Liver (tissue), 9 donors: ENCODE results near the gene PFKFB4. TPM values are rescaled to one million over a fixed set of nuclear protein-coding genes. Genes with fewer than 3 reads are reported as not detected.

Experiments
- DNase-seq: peaks from one replicate; pipeline ENCODE4 v3.0.0-alpha.2; 2017; ENCODE audit warnings: low spot score
- H3K27ac ChIP-seq, 2 donors: one replicate each; pipeline ENCODE4 v1.7.0; 2013; ENCODE audit warnings: inconsistent platforms in 2 of 2, low read length in 2 of 2, control low read depth in 1 of 2, low read depth in 1 of 2, mild to moderate bottlenecking in 1 of 2
- H3K27me3 ChIP-seq, 4 donors: one replicate each; pipeline versions ENCODE4 v1.6.1 to v1.7.0; 2013; ENCODE audit warnings: low read length in 3 of 4, inconsistent platforms in 1 of 4, mild to moderate bottlenecking in 1 of 4, moderate library complexity in 1 of 4; ENCODE audit not compliant: control insufficient read depth in 4 of 4, insufficient read depth in 4 of 4
- H3K36me3 ChIP-seq, 4 donors: one replicate each; pipeline versions ENCODE4 v1.6.1 to v1.7.0; 2013; ENCODE audit warnings: low read length in 3 of 4, mild to moderate bottlenecking in 3 of 4, low read depth in 1 of 4, moderate library complexity in 1 of 4; ENCODE audit not compliant: control insufficient read depth in 4 of 4, insufficient read depth in 3 of 4
- H3K4me1 ChIP-seq, 4 donors: one replicate each; pipeline versions ENCODE4 v1.6.1 to v1.7.0; 2013; ENCODE audit warnings: low read length in 3 of 4, mild to moderate bottlenecking in 3 of 4, moderate library complexity in 1 of 4; ENCODE audit not compliant: control insufficient read depth in 4 of 4, insufficient read depth in 4 of 4
- H3K4me3 ChIP-seq, 3 donors: one replicate each; pipeline versions ENCODE4 v1.6.1 to v1.7.0; 2013; ENCODE audit warnings: low read length in 3 of 3, control low read depth in 1 of 3, low read depth in 1 of 3, mild to moderate bottlenecking in 1 of 3
- H3K9ac ChIP-seq, 2 donors: one replicate each; pipeline ENCODE4 v1.7.0; 2013; ENCODE audit warnings: low read length in 2 of 2, mild to moderate bottlenecking in 2 of 2, moderate library complexity in 2 of 2, control low read depth in 1 of 2, low read depth in 1 of 2
- H3K9me3 ChIP-seq, 4 donors: one replicate each; pipeline versions ENCODE4 v1.6.1 to v1.7.0; 2013; ENCODE audit warnings: low read length in 3 of 4; ENCODE audit not compliant: control insufficient read depth in 4 of 4
- EGR1 ChIP-seq, 2 donors: IDR thresholded peaks; 2 replicates each; pipeline ENCODE4 v1.6.1; 2016 to 2018; ENCODE audit warnings: antibody characterized with exemption in 2 of 2, low read depth in 2 of 2
- FOXA1 ChIP-seq: IDR thresholded peaks from 2 replicates; pipeline ENCODE4 v1.6.1; 2016; ENCODE audit warnings: antibody characterized with exemption
- FOXA2 ChIP-seq: IDR thresholded peaks from 2 replicates; pipeline ENCODE4 v1.6.1; 2016; ENCODE audit warnings: antibody characterized with exemption
- GABPA ChIP-seq, 2 donors: IDR thresholded peaks in 1 of 2; conservative IDR thresholded peaks in 1 of 2; 2 replicates each; pipeline ENCODE4 v1.6.1; 2016; ENCODE audit warnings: antibody characterized with exemption in 2 of 2, mild to moderate bottlenecking in 1 of 2, moderate library complexity in 1 of 2
- HNF4A ChIP-seq, 2 donors: conservative IDR thresholded peaks; 2 replicates each; pipeline ENCODE4 v1.6.1; 2016; ENCODE audit warnings: antibody characterized with exemption in 2 of 2, mild to moderate bottlenecking in 2 of 2
- HNF4G ChIP-seq: IDR thresholded peaks from 2 replicates; pipeline ENCODE4 v1.6.1; 2016; ENCODE audit warnings: antibody characterized with exemption
- JUND ChIP-seq, 2 donors: IDR thresholded peaks; 2 replicates each; pipeline ENCODE4 v1.6.1; 2016; ENCODE audit warnings: antibody characterized with exemption in 2 of 2
- NR2F2 ChIP-seq: IDR thresholded peaks from 2 replicates; pipeline ENCODE4 v1.6.1; 2016; ENCODE audit warnings: antibody characterized with exemption
- RAD21 ChIP-seq, 2 donors: IDR thresholded peaks; 2 replicates each; pipeline ENCODE4 v1.6.1; 2016; ENCODE audit warnings: antibody characterized with exemption in 2 of 2, mild to moderate bottlenecking in 2 of 2
- RXRA ChIP-seq, 2 donors: IDR thresholded peaks; 2 replicates each; pipeline ENCODE4 v1.6.1; 2017 to 2018; ENCODE audit warnings: antibody characterized with exemption in 2 of 2, mild to moderate bottlenecking in 1 of 2
- SP1 ChIP-seq: IDR thresholded peaks from 2 replicates; pipeline ENCODE4 v1.6.1; 2018; ENCODE audit warnings: antibody characterized with exemption, mild to moderate bottlenecking
- TAF1 ChIP-seq: conservative IDR thresholded peaks from 2 replicates; pipeline ENCODE4 v1.6.1; 2016; ENCODE audit warnings: antibody characterized with exemption, mild to moderate bottlenecking
- YY1 ChIP-seq: IDR thresholded peaks from 2 replicates; pipeline ENCODE4 v1.6.1; 2016; ENCODE audit warnings: antibody characterized with exemption, mild to moderate bottlenecking
- WGBS: extraction: QIAGEN DNeasy Blood & Tissue Kit; methylation state at CpG from one replicate; pipeline ENCODE4 v1.1.7; 2013; 5-methylcytosine and 5-hydroxymethylcytosine counted together
- polyA plus RNA-seq, 2 donors: library from polyadenylated mRNA; stranded (reverse) in 1 of 2; unstranded in 1 of 2; fragments of 200-250 nt in 1 of 2; fragments of >200 nt in 1 of 2; fragmentation: Nextera tagmentation in 1 of 2; extraction: Ambion mirVana in 1 of 2; gene quantifications; one replicate each; pipeline versions ENCODE4 v1.2.1 to v1.2.3, GENCODE V29; 2013 to 2015
- total RNA-seq, 2 donors: library from RNA; depleted of rRNA; stranded (reverse); fragments of >200 nt; gene quantifications; one replicate each; pipeline ENCODE4 v1.2.3, GENCODE V29; 2014
- TF ChIP-seq, protein P1 (sequence below): IDR thresholded peaks from 2 replicates; pipeline ENCODE4 v1.6.1; 2016; ENCODE audit warnings: antibody characterized with exemption, mild to moderate bottlenecking
- TF ChIP-seq, protein P2 (sequence below): IDR thresholded peaks from 2 replicates; pipeline ENCODE4 v1.6.1; 2016; ENCODE audit warnings: antibody characterized with exemption
- TF ChIP-seq, protein P3 (sequence below): IDR thresholded peaks from 2 replicates; pipeline ENCODE4 v1.6.1; 2016; ENCODE audit warnings: antibody characterized with exemption
- TF ChIP-seq, protein P4 (sequence below): fragments of 150-350 bp; IDR thresholded peaks from 2 replicates; pipeline ENCODE4 v1.5.1; 2017; ENCODE audit warnings: improper control_type of control experiment, low read depth, low read length; ENCODE audit not compliant: missing input control
- TF ChIP-seq, protein P5 (sequence below): IDR thresholded peaks from 2 replicates; pipeline ENCODE4 v1.6.1; 2016; ENCODE audit warnings: antibody characterized with exemption
- donor health status: healthy.
- donor health status: healthy.
- donor health status: healthy.
- donor health status: healthy.
- donor health status: healthy.

Gene PFKFB4
- total and polyA plus RNA-seq, 4 donors, result 0.46 to 5.3 (median 1.7) TPM

DNA sequence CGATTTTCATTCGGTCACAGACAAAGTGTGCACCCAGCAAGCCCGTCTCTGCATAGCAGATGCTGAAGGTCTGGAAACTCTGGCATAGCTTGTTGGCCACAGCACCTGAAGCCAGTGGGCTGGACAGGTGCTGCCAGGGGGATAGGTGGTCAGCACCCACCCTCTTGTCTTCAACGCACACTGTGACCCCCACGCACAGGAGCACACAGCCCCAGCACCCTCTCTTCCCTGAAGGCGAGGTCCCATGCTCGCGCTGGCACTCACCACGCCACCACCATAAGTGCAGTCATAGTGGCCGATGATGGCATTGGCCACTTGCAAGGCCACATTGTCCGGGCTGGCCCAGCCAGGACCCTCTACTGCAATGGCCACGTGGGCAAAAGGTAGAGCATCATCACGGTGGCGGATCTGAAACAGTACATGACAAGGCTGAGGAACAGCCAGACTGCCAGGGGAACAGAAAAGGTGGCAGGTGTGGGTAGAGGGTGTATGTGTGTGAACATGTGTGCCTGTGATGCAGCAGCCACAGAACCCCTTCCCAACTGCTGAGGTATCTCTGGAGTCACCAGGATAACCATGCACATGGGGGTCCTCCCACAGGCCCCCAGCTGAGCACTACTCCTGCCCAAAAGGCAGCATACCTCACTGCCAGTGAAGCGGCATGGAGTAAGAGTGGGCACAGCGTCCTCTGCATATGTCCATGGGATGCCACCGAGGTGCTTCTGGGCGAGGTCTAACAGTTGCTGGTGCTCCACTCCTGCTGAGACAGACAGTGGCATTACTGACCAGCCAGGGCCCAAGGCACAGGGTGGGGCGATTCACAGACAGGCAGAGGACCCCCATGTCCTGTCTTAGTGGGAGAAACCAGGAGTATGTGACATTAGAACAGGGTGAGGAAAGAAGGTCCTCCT, 44.4 kb upstream of the PFKFB4 start:
- Histone ChIP-seq H3K9me3 (no peaks in the 10 kb centered on the region), H3K4me1 (no peaks in the 10 kb centered on the region), H3K27me3 (no peaks in the 10 kb centered on the region), H3K9ac (no peak overlapping the region), H3K27ac (no peak overlapping the region), H3K4me3 (no peak overlapping the region), H3K36me3 (peaks cover 19 to 83% (median 66%) of the 10 kb centered on the region in 4 donors)
- TF ChIP-seq, protein P1, sequence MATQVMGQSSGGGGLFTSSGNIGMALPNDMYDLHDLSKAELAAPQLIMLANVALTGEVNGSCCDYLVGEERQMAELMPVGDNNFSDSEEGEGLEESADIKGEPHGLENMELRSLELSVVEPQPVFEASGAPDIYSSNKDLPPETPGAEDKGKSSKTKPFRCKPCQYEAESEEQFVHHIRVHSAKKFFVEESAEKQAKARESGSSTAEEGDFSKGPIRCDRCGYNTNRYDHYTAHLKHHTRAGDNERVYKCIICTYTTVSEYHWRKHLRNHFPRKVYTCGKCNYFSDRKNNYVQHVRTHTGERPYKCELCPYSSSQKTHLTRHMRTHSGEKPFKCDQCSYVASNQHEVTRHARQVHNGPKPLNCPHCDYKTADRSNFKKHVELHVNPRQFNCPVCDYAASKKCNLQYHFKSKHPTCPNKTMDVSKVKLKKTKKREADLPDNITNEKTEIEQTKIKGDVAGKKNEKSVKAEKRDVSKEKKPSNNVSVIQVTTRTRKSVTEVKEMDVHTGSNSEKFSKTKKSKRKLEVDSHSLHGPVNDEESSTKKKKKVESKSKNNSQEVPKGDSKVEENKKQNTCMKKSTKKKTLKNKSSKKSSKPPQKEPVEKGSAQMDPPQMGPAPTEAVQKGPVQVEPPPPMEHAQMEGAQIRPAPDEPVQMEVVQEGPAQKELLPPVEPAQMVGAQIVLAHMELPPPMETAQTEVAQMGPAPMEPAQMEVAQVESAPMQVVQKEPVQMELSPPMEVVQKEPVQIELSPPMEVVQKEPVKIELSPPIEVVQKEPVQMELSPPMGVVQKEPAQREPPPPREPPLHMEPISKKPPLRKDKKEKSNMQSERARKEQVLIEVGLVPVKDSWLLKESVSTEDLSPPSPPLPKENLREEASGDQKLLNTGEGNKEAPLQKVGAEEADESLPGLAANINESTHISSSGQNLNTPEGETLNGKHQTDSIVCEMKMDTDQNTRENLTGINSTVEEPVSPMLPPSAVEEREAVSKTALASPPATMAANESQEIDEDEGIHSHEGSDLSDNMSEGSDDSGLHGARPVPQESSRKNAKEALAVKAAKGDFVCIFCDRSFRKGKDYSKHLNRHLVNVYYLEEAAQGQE, result no peak
- 97% methylated on average over 19 of the region's 19 CpGs for WGBS
- no peak for DNase-seq

DNA sequence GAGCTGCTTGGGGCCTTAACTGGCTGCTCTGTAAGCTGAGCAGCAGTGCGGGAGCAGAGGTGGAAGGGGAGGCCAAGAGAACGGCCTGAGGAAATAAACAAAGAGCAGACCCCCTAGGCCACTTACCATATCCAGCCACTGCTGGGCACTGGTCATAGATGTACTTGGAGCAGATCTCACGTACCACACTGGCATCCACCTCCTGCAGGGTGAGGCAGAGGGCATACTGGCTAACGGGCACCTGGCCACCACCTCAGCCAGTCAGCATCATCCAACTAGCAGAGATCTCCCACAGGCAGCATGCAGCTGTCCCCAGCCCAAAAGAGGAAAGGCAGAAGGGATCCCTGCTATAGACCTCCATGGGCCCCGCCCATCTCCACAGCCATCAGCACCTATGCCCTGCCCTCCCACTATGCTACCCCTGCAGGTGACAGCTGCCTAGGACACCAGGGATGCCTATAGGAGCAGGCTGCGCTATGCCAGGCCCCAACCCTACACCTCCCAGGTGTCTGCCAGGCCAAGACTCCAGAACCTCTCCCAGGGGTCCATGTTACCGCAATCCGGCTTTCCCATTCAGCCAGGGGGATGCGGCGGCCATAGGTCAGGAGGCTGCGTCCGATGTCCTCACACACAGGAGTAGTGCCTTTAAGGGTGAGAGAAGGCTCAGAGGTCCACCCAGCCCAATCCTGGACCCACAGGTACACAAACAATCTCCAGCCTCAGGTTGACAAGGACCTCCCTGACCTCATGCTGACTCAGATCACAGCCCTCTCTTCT, 43.1 kb upstream of the PFKFB4 start:
- Histone ChIP-seq H3K9me3 (no peaks in the 10 kb centered on the region), H3K4me1 (peaks cover 0 to 4% (median 0%) of the 10 kb centered on the region in 4 donors), H3K27me3 (no peaks in the 10 kb centered on the region), H3K9ac (no peak overlapping the region), H3K27ac (no peak overlapping the region), H3K4me3 (no peak overlapping the region), H3K36me3 (peaks cover 17 to 71% (median 56%) of the 10 kb centered on the region in 4 donors)
- TF ChIP-seq TAF1 (no peak), YY1 (no peak), HNF4G (no peak), RAD21 (IDR thresholded peaks at IDR 0.05) (no peak), EGR1 (IDR thresholded peaks at IDR 0.05; ENCODE audit: low read depth in 2 of 2) (no peak), SP1 (no peak), RXRA (IDR thresholded peaks at IDR 0.05) (no peak), FOXA1 (no peak), GABPA (IDR thresholded peaks at IDR 0.05 in 1 of 2, conservative IDR thresholded peaks at IDR 0.05 in 1 of 2) (no peak), FOXA2 (no peak), NR2F2 (no peak), HNF4A (conservative IDR thresholded peaks at IDR 0.05) (no peak), JUND (IDR thresholded peaks at IDR 0.05) (no peak)
- TF ChIP-seq, protein P1, result no peak
- TF ChIP-seq, protein P2, sequence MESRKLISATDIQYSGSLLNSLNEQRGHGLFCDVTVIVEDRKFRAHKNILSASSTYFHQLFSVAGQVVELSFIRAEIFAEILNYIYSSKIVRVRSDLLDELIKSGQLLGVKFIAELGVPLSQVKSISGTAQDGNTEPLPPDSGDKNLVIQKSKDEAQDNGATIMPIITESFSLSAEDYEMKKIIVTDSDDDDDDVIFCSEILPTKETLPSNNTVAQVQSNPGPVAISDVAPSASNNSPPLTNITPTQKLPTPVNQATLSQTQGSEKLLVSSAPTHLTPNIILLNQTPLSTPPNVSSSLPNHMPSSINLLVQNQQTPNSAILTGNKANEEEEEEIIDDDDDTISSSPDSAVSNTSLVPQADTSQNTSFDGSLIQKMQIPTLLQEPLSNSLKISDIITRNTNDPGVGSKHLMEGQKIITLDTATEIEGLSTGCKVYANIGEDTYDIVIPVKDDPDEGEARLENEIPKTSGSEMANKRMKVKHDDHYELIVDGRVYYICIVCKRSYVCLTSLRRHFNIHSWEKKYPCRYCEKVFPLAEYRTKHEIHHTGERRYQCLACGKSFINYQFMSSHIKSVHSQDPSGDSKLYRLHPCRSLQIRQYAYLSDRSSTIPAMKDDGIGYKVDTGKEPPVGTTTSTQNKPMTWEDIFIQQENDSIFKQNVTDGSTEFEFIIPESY, result no peak
- TF ChIP-seq, protein P3, sequence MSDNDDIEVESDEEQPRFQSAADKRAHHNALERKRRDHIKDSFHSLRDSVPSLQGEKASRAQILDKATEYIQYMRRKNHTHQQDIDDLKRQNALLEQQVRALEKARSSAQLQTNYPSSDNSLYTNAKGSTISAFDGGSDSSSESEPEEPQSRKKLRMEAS, result no peak
- TF ChIP-seq, protein P4, sequence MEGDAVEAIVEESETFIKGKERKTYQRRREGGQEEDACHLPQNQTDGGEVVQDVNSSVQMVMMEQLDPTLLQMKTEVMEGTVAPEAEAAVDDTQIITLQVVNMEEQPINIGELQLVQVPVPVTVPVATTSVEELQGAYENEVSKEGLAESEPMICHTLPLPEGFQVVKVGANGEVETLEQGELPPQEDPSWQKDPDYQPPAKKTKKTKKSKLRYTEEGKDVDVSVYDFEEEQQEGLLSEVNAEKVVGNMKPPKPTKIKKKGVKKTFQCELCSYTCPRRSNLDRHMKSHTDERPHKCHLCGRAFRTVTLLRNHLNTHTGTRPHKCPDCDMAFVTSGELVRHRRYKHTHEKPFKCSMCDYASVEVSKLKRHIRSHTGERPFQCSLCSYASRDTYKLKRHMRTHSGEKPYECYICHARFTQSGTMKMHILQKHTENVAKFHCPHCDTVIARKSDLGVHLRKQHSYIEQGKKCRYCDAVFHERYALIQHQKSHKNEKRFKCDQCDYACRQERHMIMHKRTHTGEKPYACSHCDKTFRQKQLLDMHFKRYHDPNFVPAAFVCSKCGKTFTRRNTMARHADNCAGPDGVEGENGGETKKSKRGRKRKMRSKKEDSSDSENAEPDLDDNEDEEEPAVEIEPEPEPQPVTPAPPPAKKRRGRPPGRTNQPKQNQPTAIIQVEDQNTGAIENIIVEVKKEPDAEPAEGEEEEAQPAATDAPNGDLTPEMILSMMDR, result no peak
- TF ChIP-seq, protein P5, sequence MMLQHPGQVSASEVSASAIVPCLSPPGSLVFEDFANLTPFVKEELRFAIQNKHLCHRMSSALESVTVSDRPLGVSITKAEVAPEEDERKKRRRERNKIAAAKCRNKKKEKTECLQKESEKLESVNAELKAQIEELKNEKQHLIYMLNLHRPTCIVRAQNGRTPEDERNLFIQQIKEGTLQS, result no peak
- DNase-seq, result no peak
- 98% methylated on average over 12 of the region's 12 CpGs for whole genome bisulfite sequencing
